HG03460 (cell line): ENCODE measurements around the gene NINL.
"Not testable (repeated sequence)": the region's sequence is repeated elsewhere in the genome, so short reads cannot be mapped to it uniquely, and the experiment has no call there.

ENCODE experiments used
- ATAC-seq: cut with Tn5 transposase; IDR thresholded peaks from one replicate; pipeline ENCODE4 v1.9.1; 2021; ENCODE audit not compliant: unreplicated experiment

NINL gene

GRCh38 chr20:25552977-25553376, 32.4 kb downstream of the NINL start:
- ATAC-seq, result no peak

GRCh38 chr20:25551413-25552215, 33.7 kb downstream of the NINL start:
- ATAC-seq, result no peak

- ATAC-seq, result not testable (repeated sequence)
Observed at GRCh38 chr20:25550645-25551337, 34.5 kb downstream of the NINL start.

GRCh38 chr20:25549843-25550477, 35.4 kb downstream of the NINL start:
- no peak for ATAC-seq

- ATAC-seq, result no peak
Observed at GRCh38 chr20:25549172-25549773, 36.1 kb downstream of the NINL start.

GRCh38 chr20:25548613-25549086, 36.7 kb downstream of the NINL start:
- no peak for ATAC-seq

- ATAC-seq, result no peak
Observed at GRCh38 chr20:25547999-25548398, 37.3 kb downstream of the NINL start.

GRCh38 chr20:25547063-25547462, 38.3 kb downstream of the NINL start:
- ATAC-seq, result no peak

- ATAC-seq, result no peak
Observed at GRCh38 chr20:25546048-25546447, 39.3 kb downstream of the NINL start.

- no peak for ATAC-seq
Observed at GRCh38 chr20:25545171-25545570, 40.2 kb downstream of the NINL start.

- ATAC-seq, result no peak
Observed at GRCh38 chr20:25544734-25545133, 40.6 kb downstream of the NINL start.

- no peak for ATAC-seq
Observed at GRCh38 chr20:25544311-25544710, 41.0 kb downstream of the NINL start.

GRCh38 chr20:25543068-25543467, 42.3 kb downstream of the NINL start:
- no peak for ATAC-seq

- ATAC-seq, result no peak
Observed at GRCh38 chr20:25541676-25542075, 43.7 kb downstream of the NINL start.

GRCh38 chr20:25539742-25540672, 45.3 kb downstream of the NINL start:
- ATAC-seq, result no peak

- no peak for ATAC-seq
Observed at GRCh38 chr20:25538838-25539665, 46.3 kb downstream of the NINL start.

- no peak for ATAC-seq
Observed at GRCh38 chr20:25537890-25538289, 47.4 kb downstream of the NINL start.

GRCh38 chr20:25535762-25536161, 49.6 kb downstream of the NINL start:
- no peak for ATAC-seq

GRCh38 chr20:25534845-25535244, 50.5 kb downstream of the NINL start:
- ATAC-seq, result no peak
